IPS-20b (cell line): ENCODE data around the gene TKTL2.

ENCODE experiments used
- H3K27ac ChIP-seq: one replicate; pipeline ENCODE4 v1.5.1; 2013; ENCODE audit warnings: low read length
- H3K27me3 ChIP-seq: 2 replicates; pipeline ENCODE4 v1.6.1; 2013; ENCODE audit warnings: mild to moderate bottlenecking, low read length, inconsistent platforms; ENCODE audit not compliant: insufficient read depth
- H3K36me3 ChIP-seq: 2 replicates; pipeline ENCODE4 v1.6.1; 2013; ENCODE audit warnings: low read depth, mild to moderate bottlenecking, inconsistent platforms, low read length, moderate library complexity; ENCODE audit not compliant: insufficient read depth
- H3K4me1 ChIP-seq: 2 replicates; pipeline ENCODE4 v1.6.1; 2013; ENCODE audit warnings: mild to moderate bottlenecking, control low read depth, inconsistent platforms, low read length, moderate library complexity; ENCODE audit not compliant: insufficient read depth
- H3K4me3 ChIP-seq: 2 replicates; pipeline ENCODE4 v1.5.1; 2013; ENCODE audit warnings: mild to moderate bottlenecking, low read length, inconsistent platforms
- H3K9ac ChIP-seq: 2 replicates; pipeline ENCODE4 v1.6.1; 2013; ENCODE audit warnings: low read depth, mild to moderate bottlenecking, inconsistent platforms, low read length, moderate library complexity
- H3K9me3 ChIP-seq: 2 replicates; pipeline ENCODE4 v1.6.1; 2013; ENCODE audit warnings: mild to moderate bottlenecking, low read depth, low read length, inconsistent platforms; ENCODE audit not compliant: insufficient read depth

TKTL2 gene

GRCh38 chr4:163473576-163473975 is at the start of gene TKTL2:
Gene TKTL2 (minus strand): TSS chr4:163473754. CDS start chr4:163473734, 20 bp downstream.
- no peaks in the 10 kb centered on the region for H3K4me1 ChIP-seq
- no peaks in the 10 kb centered on the region for H3K9me3 ChIP-seq
- no peak within 1 kb of the TSS for H3K27ac ChIP-seq
- no peaks in the 10 kb centered on the region for H3K27me3 ChIP-seq
- no peaks in the 10 kb centered on the region for H3K36me3 ChIP-seq
- H3K4me3 ChIP-seq: no peak within 1 kb of the TSS
- H3K9ac ChIP-seq: no peak within 1 kb of the TSS

GRCh38 chr4:163515198-163515597 is 41.6 kb upstream of the TKTL2 start:
- H3K36me3 ChIP-seq: peaks cover 96% of the 10 kb centered on the region
- H3K27me3 ChIP-seq: no peaks in the 10 kb centered on the region
- H3K4me1 ChIP-seq: no peaks in the 10 kb centered on the region
- H3K9me3 ChIP-seq: no peaks in the 10 kb centered on the region
- H3K4me3 ChIP-seq: no peak overlapping the region
- H3K27ac ChIP-seq: no peak overlapping the region
- H3K9ac ChIP-seq: no peak overlapping the region

- Histone ChIP-seq H3K9ac (no peak overlapping the region), H3K36me3 (peaks cover 36% of the 10 kb centered on the region)
Observed at GRCh38 chr4:163505374-163505773, 31.8 kb upstream of the TKTL2 start.

GRCh38 chr4:163500586-163500985 is 27.0 kb upstream of the TKTL2 start:
- Histone ChIP-seq H3K36me3 (peaks cover 13% of the 10 kb centered on the region; the same call in 1 of the 2 replicates), H3K4me3 (no peak overlapping the region)

More at GRCh38 chr4:163505374-163505773, 31.8 kb upstream of the TKTL2 start:
- Histone ChIP-seq H3K27me3 (no peaks in the 10 kb centered on the region), H3K27ac (no peak overlapping the region), H3K4me3 (no peak overlapping the region), H3K4me1 (peaks cover 3% of the 10 kb centered on the region; the same call in 1 of the 2 replicates), H3K9me3 (no peaks in the 10 kb centered on the region)

GRCh38 chr4:163495900-163496299 is 22.3 kb upstream of the TKTL2 start:
- Histone ChIP-seq H3K27ac (no peak overlapping the region), H3K9me3 (no peaks in the 10 kb centered on the region), H3K9ac (peak overlapping the region; percentile 99)

More at GRCh38 chr4:163500586-163500985, 27.0 kb upstream of the TKTL2 start:
- Histone ChIP-seq H3K27ac (no peak overlapping the region), H3K9me3 (no peaks in the 10 kb centered on the region), H3K4me1 (peaks cover 7% of the 10 kb centered on the region; the same call in 1 of the 2 replicates), H3K27me3 (no peaks in the 10 kb centered on the region), H3K9ac (no peak overlapping the region)

GRCh38 chr4:163494360-163495241 is 21.0 kb upstream of the TKTL2 start, which contains the start of gene TMA16:
Gene TMA16 (plus strand): TSS chr4:163494690. CDS start chr4:163494802, 112 bp downstream.
- H3K4me1 ChIP-seq: 0 out of 2 replicates have a peak, but pooled peaks cover 3% of the 10 kb centered on the region
- H3K27me3 ChIP-seq: no peaks in the 10 kb centered on the region
- peaks cover 13% of the 10 kb centered on the region; the same call in 1 of the 2 replicates for H3K36me3 ChIP-seq
- H3K9ac ChIP-seq: peak within 1 kb of the TSS; percentile 99
- H3K4me3 ChIP-seq: peak within 1 kb of the TSS; percentile 81
- H3K27ac ChIP-seq: peak within 1 kb of the TSS; percentile 83
- no peaks in the 10 kb centered on the region for H3K9me3 ChIP-seq

More at GRCh38 chr4:163495900-163496299, 22.3 kb upstream of the TKTL2 start:
- peak overlapping the region; percentile 81 for H3K4me3 ChIP-seq
- 0 out of 2 replicates have a peak, but pooled peaks cover 3% of the 10 kb centered on the region for H3K4me1 ChIP-seq
- no peaks in the 10 kb centered on the region for H3K27me3 ChIP-seq
- H3K36me3 ChIP-seq: peaks cover 13% of the 10 kb centered on the region; the same call in 1 of the 2 replicates

GRCh38 chr4:163493643-163494359 is 20.2 kb upstream of the TKTL2 start:
- H3K9me3 ChIP-seq: no peaks in the 10 kb centered on the region
- peak overlapping the region; percentile 81 for H3K4me3 ChIP-seq
- no peaks in the 10 kb centered on the region for H3K27me3 ChIP-seq
- peaks cover 13% of the 10 kb centered on the region; the same call in 1 of the 2 replicates for H3K36me3 ChIP-seq
- H3K9ac ChIP-seq: peak overlapping the region; percentile 99
- peak overlapping the region; percentile 83 for H3K27ac ChIP-seq
- 0 out of 2 replicates have a peak, but pooled peaks cover 3% of the 10 kb centered on the region for H3K4me1 ChIP-seq

GRCh38 chr4:163492951-163493504 is 19.5 kb upstream of the TKTL2 start:
- Histone ChIP-seq H3K27ac (no peak overlapping the region), H3K9ac (no peak overlapping the region), H3K27me3 (no peaks in the 10 kb centered on the region), H3K4me3 (no peak overlapping the region), H3K36me3 (peaks cover 13% of the 10 kb centered on the region; the same call in 1 of the 2 replicates), H3K9me3 (no peaks in the 10 kb centered on the region), H3K4me1 (0 out of 2 replicates have a peak, but pooled peaks cover 3% of the 10 kb centered on the region)

GRCh38 chr4:163489929-163490328 is 16.4 kb upstream of the TKTL2 start:
- no peaks in the 10 kb centered on the region for H3K36me3 ChIP-seq
- no peak overlapping the region for H3K27ac ChIP-seq
- H3K4me3 ChIP-seq: no peak overlapping the region
- H3K4me1 ChIP-seq: peaks cover 3% of the 10 kb centered on the region; the same call in 1 of the 2 replicates
- no peaks in the 10 kb centered on the region for H3K27me3 ChIP-seq
- no peak overlapping the region for H3K9ac ChIP-seq
- no peaks in the 10 kb centered on the region for H3K9me3 ChIP-seq

GRCh38 chr4:163486321-163486720 is 12.8 kb upstream of the TKTL2 start:
- Histone ChIP-seq H3K4me3 (no peak overlapping the region), H3K9ac (no peak overlapping the region), H3K4me1 (peaks cover 4% of the 10 kb centered on the region; the same call in 1 of the 2 replicates), H3K27me3 (no peaks in the 10 kb centered on the region), H3K36me3 (no peaks in the 10 kb centered on the region), H3K9me3 (no peaks in the 10 kb centered on the region), H3K27ac (no peak overlapping the region)

- no peak overlapping the region for H3K27ac ChIP-seq
- no peak overlapping the region for H3K9ac ChIP-seq
- no peaks in the 10 kb centered on the region for H3K36me3 ChIP-seq
- H3K4me1 ChIP-seq: peaks cover 4% of the 10 kb centered on the region; the same call in 1 of the 2 replicates
- H3K4me3 ChIP-seq: no peak overlapping the region
- H3K27me3 ChIP-seq: no peaks in the 10 kb centered on the region
- H3K9me3 ChIP-seq: no peaks in the 10 kb centered on the region
Observed at GRCh38 chr4:163485589-163485988, 12.0 kb upstream of the TKTL2 start.
